HG03196 (cell line): Measurements from ENCODE around the gene GPRC5A.
A peak's percentile ranks its signal among the peaks of the same experiment; 100 is the strongest.

ENCODE experiments used
- ATAC-seq: cut with Tn5 transposase; IDR thresholded peaks from one replicate; pipeline ENCODE4 v1.9.1; 2021; ENCODE audit not compliant: unreplicated experiment

GPRC5A gene

GRCh38 chr12:12883369-12884001 lies 7.9 kb upstream of the GPRC5A start:
- no peak for ATAC-seq

GRCh38 chr12:12885096-12885792 lies 6.1 kb upstream of the GPRC5A start:
- ATAC-seq = no peak

DNA sequence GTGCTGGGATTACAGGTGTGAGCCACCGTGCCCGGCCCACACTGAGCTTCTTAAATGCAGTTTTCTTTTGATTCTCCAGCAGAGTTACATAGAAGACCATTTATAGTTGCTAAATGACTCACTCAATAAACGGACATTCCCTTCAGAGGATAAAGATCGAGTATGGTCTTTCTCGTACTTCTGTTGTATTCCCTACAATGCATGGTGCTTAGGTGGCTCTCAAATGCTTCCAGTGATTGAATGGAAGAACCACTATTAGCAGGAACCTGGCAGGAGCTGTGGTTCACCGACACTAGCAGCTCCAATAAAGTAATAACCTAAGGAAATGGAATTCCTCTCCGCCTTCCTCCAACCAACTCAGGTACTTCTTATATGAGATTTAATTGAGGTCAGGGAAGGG lies 3.9 kb upstream of the GPRC5A start:
- no peak for ATAC-seq

GRCh38 chr12:12889701-12890100 lies 1.7 kb upstream of the GPRC5A start:
- ATAC-seq = no peak

DNA sequence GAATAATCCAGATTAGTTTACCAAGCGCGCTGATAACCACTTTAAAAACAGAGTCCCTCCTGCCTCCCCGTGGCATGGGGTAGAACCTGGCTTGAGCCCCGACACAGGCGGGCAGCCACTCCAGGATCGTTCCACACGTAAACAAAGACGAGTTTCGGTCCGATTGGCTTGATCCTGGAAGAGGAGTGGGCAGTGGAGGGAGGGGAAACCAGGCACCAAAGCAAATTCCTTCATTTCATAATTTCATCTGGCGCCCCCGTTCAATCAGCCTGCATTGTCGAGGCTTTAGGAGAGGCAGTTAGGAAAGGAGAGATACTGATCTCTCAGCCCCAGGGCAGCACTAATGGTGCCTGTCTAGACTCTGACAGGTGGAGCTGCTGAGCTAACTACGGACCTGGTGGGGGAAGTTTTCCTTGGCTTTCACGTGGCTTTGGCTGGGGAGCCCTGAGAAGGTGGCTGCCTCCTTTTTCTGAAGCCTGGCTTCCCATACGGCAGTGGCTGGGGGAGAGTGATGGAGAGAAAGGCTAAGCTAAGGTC lies 751 bp upstream of the GPRC5A start:
- ATAC-seq = no peak

DNA sequence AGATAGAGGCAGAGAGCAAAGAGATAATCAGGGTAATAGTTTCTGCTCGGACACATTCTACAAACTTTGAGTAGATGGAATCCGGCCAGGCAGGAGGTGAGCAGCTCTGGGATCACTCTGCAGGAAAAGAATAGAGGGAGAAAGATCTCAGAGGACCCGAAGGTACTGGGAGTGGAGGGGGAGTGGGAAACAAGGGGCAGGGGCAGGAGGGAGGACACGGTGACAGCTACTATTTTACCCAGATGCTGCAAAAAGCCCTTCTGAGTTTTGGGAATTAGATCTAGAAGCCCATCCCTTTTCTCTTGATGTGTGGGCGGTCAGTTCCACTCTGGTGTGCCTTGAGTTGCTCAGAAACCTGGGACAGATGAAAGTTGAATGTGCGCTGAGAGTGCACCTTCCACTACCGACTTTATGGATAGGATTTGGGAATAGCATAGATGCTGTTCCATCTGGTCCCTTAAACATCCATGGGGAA lies 556 bp downstream of the GPRC5A start:
- no peak for ATAC-seq

DNA sequence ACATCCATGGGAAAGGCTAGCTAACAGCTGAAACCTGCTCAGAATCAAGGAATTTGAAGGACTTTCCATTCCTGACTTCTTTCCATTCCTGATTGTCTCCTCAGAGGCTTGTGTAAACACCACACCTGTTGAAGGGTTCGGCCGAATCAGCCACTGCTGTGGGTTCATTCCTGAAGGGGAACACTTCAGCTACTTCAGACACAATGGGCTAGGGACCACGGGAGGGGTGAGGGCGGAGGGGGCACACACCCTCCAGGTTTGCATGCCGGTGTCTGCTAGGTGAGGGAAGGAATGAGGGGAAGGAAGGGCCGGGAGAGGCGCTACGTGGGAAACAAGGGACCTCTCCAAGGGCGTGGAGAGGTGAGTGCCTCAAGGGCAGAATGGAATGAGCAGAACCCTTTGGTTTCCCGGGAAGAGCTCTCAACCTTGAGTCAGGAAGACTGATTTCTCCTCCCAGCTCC lies 1.3 kb downstream of the GPRC5A start:
- no peak for ATAC-seq

DNA sequence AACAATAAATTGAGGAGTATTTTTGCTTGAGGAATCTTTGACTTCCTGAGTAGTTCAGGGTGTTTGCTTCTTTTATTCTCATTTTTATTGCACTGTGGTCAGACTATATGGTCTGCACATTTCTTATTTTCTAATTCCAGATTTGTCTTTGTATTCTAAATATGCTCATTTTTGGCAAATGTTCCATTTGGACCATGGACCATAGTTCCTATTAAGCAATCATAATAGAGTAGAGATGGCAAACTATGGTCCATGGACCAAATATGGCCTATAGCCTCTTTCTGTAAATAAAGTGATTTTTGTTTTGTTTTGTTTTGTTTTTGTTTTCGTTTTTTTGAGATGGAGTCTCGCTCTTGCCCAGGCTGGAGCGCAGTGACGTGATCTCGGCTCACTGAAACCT lies 2.1 kb downstream of the GPRC5A start:
- no peak for ATAC-seq

DNA sequence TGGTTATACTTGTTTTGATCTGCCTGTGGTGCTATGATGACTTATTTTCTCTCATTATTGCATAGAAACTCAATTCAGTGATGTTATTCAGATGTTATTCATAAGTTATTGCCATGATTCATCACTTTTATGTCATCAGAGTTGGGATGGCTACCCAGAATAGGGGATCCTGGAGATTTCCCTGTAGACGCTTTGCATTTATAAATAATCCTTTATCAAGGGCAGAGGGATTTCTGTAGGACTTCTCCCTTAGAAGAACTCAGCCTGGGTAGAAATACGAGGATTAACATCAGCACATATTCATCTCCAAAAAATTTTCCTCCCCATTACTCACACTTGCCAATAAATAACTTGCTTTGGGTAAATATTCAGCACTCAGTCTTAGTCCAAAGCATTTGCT lies 4.9 kb downstream of the GPRC5A start:
- no peak for ATAC-seq

GRCh38 chr12:12897302-12897701 lies 5.9 kb downstream of the GPRC5A start:
- no peak for ATAC-seq

GRCh38 chr12:12898136-12898717 lies 6.9 kb downstream of the GPRC5A start:
- ATAC-seq = no peak

GRCh38 chr12:12898911-12899511 lies 7.6 kb downstream of the GPRC5A start:
- ATAC-seq = no peak

DNA sequence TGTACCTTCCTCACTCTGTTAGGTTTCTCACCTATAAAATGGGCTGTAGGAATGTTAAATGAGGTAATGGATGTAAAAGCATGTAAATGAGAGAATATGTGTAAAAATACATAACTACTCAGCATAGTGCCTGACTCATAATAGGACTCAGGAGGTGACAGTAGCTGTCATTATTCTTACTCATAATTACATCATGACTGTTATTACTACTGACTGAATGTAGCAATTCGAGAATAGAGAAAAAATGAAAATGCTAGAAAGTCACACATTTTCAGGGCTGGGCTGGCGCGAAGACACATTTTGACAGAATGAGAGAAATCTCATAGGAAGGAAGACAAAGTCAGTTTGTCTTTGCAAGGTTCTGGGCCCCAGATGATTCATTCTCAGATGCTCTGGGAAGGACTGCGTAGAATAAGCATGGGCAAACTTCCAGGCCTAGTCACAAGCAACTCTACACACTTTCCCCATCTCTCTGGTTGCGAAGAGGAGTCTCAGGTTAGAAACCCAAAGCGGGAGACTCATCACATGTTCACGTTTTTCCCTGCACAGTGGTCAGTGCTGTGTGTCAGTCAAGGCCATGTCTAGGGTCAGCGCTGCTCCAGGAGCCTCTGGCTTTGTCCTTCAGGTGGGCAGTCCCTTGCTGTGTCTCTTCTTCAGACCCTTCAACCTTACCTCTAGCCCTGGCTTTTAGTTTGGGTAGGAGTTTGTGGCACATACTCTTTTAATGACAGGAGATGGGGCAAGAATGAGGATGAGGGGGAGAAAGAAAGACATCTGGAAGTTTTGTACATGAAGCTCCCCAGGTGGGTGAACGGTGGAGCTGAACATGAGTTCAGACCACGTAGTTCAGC lies 8.4 kb downstream of the GPRC5A start:
- peak; percentile 73 for ATAC-seq

DNA sequence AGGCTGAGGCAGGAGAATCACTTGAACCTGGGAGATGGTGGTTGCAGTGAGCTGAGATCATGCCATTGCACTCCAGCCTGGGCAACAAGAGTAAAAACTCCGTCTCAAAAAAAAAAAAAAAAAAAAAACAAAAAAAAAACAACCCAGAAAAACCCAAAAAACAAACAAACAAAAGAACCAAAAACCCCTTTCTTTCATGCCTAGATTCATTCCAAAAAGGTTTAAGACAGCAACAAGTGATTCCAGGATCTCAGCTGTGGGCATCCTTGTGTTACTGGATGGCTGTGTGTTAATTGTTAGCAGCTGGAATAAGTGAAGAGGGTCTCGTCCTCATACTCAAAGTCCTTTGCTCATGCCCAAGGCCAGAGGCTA lies 9.4 kb downstream of the GPRC5A start:
- no peak for ATAC-seq

DNA sequence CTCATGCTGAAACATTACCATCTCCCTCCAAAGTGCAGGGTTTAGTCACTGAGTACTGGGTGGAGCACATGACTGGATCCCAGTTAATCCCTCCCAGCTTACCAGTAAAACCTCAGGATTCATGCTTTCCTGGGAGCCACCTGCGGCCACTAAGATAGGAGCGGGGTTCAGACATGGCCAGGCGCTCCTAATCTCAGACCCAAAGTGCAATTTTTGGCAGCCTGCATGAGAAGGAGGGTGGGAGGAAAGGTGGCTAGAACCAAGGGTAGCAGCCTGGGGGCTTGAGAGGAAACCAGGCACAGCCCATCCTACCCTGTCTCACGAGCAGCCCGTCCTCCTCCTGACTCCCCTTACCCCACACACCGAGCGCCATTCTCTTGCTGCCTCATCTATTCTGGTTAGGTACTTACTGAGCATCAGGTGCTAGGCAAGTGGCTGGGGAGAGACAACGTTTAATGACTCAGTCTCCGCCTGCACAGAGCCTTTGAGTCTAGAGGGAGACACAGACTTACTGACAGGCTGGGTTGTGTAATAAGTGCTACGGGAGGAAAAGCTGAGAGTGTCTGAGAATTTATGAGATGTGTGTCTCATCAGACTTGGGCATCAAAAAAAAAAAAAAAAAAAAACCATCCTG lies 9.9 kb downstream of the GPRC5A start:
- no peak for ATAC-seq

DNA sequence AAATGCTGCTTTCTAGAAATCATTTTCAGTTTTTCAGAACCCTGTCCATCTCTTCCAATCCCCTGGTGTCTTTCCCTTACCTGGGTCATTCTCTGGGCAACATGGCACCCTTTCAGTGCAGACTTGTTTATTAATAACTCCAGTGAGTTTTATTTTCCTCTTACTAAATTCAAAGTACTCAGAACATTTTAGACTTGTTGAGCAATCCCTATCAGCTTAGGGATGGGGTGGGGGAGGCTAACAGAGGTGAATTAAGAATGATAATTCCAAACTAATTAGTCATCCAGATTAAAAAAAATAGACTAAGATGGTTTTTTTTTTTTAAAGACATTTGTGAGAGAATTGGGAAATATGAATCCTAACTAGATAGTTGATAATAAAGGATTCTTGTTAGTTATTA lies 10.7 kb downstream of the GPRC5A start:
- ATAC-seq = no peak

- no peak for ATAC-seq
These were observed 12.6 kb downstream of the GPRC5A start for GRCh38 chr12:12903642-12904609.

- no peak for ATAC-seq
These were observed 16.2 kb downstream of the GPRC5A start for GRCh38 chr12:12907552-12907951.

- no peak for ATAC-seq
These were observed 16.9 kb downstream of the GPRC5A start for GRCh38 chr12:12908252-12908651.
